ENCODE results near the gene C1orf53. TPM values are rescaled to one million over a fixed set of nuclear protein-coding genes. Genes with fewer than 3 reads are reported as not detected.

C1orf53 gene
- total RNA-seq, 1 experiment from 2014 or later, result 1.4 TPM

- peaks cover 18% of the 10 kb centered on the region for H3K4me1 ChIP-seq (ENCODE audit: insufficient read depth, low read length, poor library complexity, severe bottlenecking)
- no peaks in the 10 kb centered on the region for H3K36me3 ChIP-seq (ENCODE audit: insufficient read depth, low read length, poor library complexity, severe bottlenecking)
- peaks cover 76% of the 10 kb centered on the region for H3K27me3 ChIP-seq (replicated peaks; ENCODE audit: insufficient read depth, low read depth, low read length, poor library complexity)
- intact Hi-C loops (cut with micrococcal nuclease; ENCODE audit: unreplicated experiment), result no loop called here
- H3K9me3 ChIP-seq (ENCODE audit: low read depth, low read length, poor library complexity, severe bottlenecking), result no peaks in the 10 kb centered on the region
- no peak overlapping the region for H3K4me3 ChIP-seq (ENCODE audit: low read depth, low read length, poor library complexity, severe bottlenecking)
- BruUV-seq (replicated peaks), result no TSS peak
- ChIA-PET POLR2A (ENCODE audit: low non-redundant PET) (no interaction called here), CTCF (no interaction called here)
- H3K27ac ChIP-seq (ENCODE audit: low read depth, low read length, poor library complexity, severe bottlenecking), result no peak overlapping the region
- TF ChIP-seq EZH2 (IDR thresholded peaks at IDR 0.05; ENCODE audit: borderline replicate concordance, low read depth, low read length, poor library complexity, severe bottlenecking), result no peak
- TF ChIP-seq CTCF (conservative IDR thresholded peaks at IDR 0.05; ENCODE audit: low read depth, low read length), result no peak
- no peak for DNase-seq (ENCODE audit: low spot score)
These were observed 17.6 kb downstream of the C1orf53 start for GRCh38 chr1:197920067-197920396.

- CTCF ChIA-PET, result no interaction called here
- Histone ChIP-seq H3K9me3 (ENCODE audit: low read depth, low read length, poor library complexity, severe bottlenecking) (no peaks in the 10 kb centered on the region), H3K27me3 (replicated peaks; ENCODE audit: insufficient read depth, low read depth, low read length, poor library complexity) (peaks cover 71% of the 10 kb centered on the region), H3K4me3 (ENCODE audit: low read depth, low read length, poor library complexity, severe bottlenecking) (no peak overlapping the region), H3K27ac (ENCODE audit: low read depth, low read length, poor library complexity, severe bottlenecking) (no peak overlapping the region), H3K4me1 (ENCODE audit: insufficient read depth, low read length, poor library complexity, severe bottlenecking) (peaks cover 18% of the 10 kb centered on the region), H3K36me3 (ENCODE audit: insufficient read depth, low read length, poor library complexity, severe bottlenecking) (no peaks in the 10 kb centered on the region)
- no peak for DNase-seq (ENCODE audit: low spot score)
- no TSS peak for BruUV-seq (replicated peaks)
- TF ChIP-seq EZH2 (IDR thresholded peaks at IDR 0.05; ENCODE audit: borderline replicate concordance, low read depth, low read length, poor library complexity, severe bottlenecking), result no peak
- intact Hi-C loops (cut with micrococcal nuclease; ENCODE audit: unreplicated experiment), result no loop called here
- POLR2A ChIA-PET (ENCODE audit: low non-redundant PET), result no interaction called here
These were observed 18.1 kb downstream of the C1orf53 start for GRCh38 chr1:197920414-197921117.

DNA sequence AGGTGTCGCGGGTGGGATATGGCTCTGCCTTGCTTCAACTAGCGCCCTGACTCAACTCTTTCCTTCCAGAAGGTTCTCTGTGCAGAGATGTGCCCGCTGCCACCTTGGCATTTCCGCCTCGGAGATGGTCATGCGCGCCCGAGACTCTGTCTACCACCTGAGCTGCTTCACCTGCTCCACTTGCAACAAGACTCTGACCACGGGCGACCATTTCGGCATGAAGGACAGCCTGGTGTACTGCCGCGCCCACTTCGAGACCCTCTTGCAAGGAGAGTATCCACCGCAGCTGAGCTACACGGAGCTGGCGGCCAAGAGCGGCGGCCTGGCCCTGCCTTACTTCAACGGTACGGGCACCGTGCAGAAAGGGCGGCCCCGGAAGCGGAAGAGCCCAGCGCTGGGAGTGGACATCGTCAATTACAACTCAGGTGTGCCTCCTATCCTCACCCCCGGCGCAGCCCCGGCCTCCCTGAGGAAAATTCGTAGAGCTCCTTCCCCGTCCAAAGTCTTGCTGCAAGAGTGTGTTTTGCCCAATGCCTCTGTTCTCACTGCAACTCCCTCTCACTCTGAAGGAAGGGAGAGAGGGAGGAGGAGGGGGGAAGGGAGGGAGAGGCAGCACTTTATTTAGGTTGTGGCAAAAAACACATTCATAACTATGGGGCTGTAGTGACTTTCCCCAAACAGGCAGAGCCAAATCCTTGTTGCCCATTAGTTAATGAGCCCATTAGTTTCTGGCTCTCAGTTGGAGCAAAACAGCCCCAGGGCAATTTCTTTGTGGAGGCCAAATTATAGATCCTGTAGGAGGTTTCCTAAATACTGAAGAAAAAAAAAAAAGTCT lies 19.0 kb downstream of the C1orf53 start:
- Histone ChIP-seq H3K4me3 (ENCODE audit: low read depth, low read length, poor library complexity, severe bottlenecking) (no peak overlapping the region), H3K4me1 (ENCODE audit: insufficient read depth, low read length, poor library complexity, severe bottlenecking) (peaks cover 11% of the 10 kb centered on the region), H3K27me3 (replicated peaks; ENCODE audit: insufficient read depth, low read depth, low read length, poor library complexity) (peaks cover 62% of the 10 kb centered on the region), H3K36me3 (ENCODE audit: insufficient read depth, low read length, poor library complexity, severe bottlenecking) (no peaks in the 10 kb centered on the region), H3K27ac (ENCODE audit: low read depth, low read length, poor library complexity, severe bottlenecking) (no peak overlapping the region), H3K9me3 (ENCODE audit: low read depth, low read length, poor library complexity, severe bottlenecking) (no peaks in the 10 kb centered on the region)
- ChIA-PET POLR2A (ENCODE audit: low non-redundant PET) (no interaction called here), CTCF (no interaction called here)
- BruUV-seq (replicated peaks), result no TSS peak
- intact Hi-C loops (cut with micrococcal nuclease; ENCODE audit: unreplicated experiment), result no loop called here
- TF ChIP-seq CTCF (conservative IDR thresholded peaks at IDR 0.05; ENCODE audit: low read depth, low read length) (no peak), EZH2 (IDR thresholded peaks at IDR 0.05; ENCODE audit: borderline replicate concordance, low read depth, low read length, poor library complexity, severe bottlenecking) (no peak)
- no peak for DNase-seq (ENCODE audit: low spot score)
